Transverse colon (tissue), 4 donors: ENCODE data around the gene HDAC4.

Source experiments
- CTCF ChIP-seq, 5 experiments: fragments of 200-600 bp in 3 of 5; fragments of 450-650 bp in 2 of 5; sonication (generic) in 3 of 5; IDR thresholded peaks; 1 replicate in 2 of 5; 2 replicates in 3 of 5; pipeline ENCODE4 v1.5.1; 2016 to 2017; ENCODE audit warnings: antibody characterized with exemption in 5 of 5, inconsistent platforms in 3 of 5, mild to moderate bottlenecking in 2 of 5, moderate library complexity in 1 of 5
- EP300 ChIP-seq: sonication (generic); formaldehyde crosslinking; IDR thresholded peaks from one replicate; pipeline ENCODE4 v1.6.1; 2017; ENCODE audit warnings: antibody characterized with exemption, low read depth
- POLR2A ChIP-seq: fragments of 450-650 bp; IDR thresholded peaks from one replicate; pipeline ENCODE4 v1.6.1; 2016; ENCODE audit warnings: antibody characterized with exemption, mild to moderate bottlenecking, moderate library complexity
- POLR2AphosphoS5 ChIP-seq, 3 donors: sonication (generic); formaldehyde crosslinking; IDR thresholded peaks; one replicate each; pipeline ENCODE4 v1.6.1; 2016; ENCODE audit warnings: antibody characterized with exemption in 3 of 3

- TF ChIP-seq CTCF (IDR thresholded peaks at IDR 0.05) (no peak), POLR2A (no peak), POLR2AphosphoS5 (IDR thresholded peaks at IDR 0.05) (no peak), EP300 (no peak)
Observed at GRCh38 chr2:239050252-239050649, 350.6 kb downstream of the HDAC4 start.
